DND-41 (cell line): ENCODE results near the gene TGOLN2.

ENCODE experiments used
- ATAC-seq: fragments of 200-7000 bp; cut with Tn5 transposase; 3 replicates; pipeline ENCODE4 v1.9.1; 2021; ENCODE audit warnings: low read depth; ENCODE audit not compliant: insufficient read depth
- DNase-seq: peaks from one replicate; pipeline ENCODE4 v3.0.0-alpha.2; 2020
- H2AFZ ChIP-seq: 2 replicates; pipeline ENCODE4 v1.6.0; 2012; ENCODE audit warnings: low read depth, low read length
- H3K27ac ChIP-seq: 2 replicates; pipeline ENCODE4 v1.5.1; 2012; ENCODE audit warnings: low read length, inconsistent platforms
- H3K27me3 ChIP-seq: fragments of 200-600 bp; sonication (generic); 2 replicates; pipeline ENCODE4 v1.6.0; 2012; ENCODE audit warnings: low read length, mild to moderate bottlenecking, inconsistent platforms; ENCODE audit not compliant: insufficient read depth, poor library complexity
- H3K36me3 ChIP-seq: 2 replicates; pipeline ENCODE4 v1.5.1; 2012; ENCODE audit warnings: low read length, inconsistent platforms; ENCODE audit not compliant: insufficient read depth
- H3K4me1 ChIP-seq: 2 replicates; pipeline ENCODE4 v1.5.1; 2012; ENCODE audit warnings: mild to moderate bottlenecking, low read length; ENCODE audit not compliant: insufficient read depth
- H3K4me2 ChIP-seq: 2 replicates; pipeline ENCODE4 v1.6.0; 2012; ENCODE audit warnings: mild to moderate bottlenecking, moderate library complexity, low read length, inconsistent platforms; ENCODE audit not compliant: insufficient read depth
- H3K4me3 ChIP-seq, 2 experiments: fragments of 200-600 bp in 1 of 2; shearing (Covaris generic) in 1 of 2; 2 replicates each; pipeline ENCODE4 v1.5.1; 2012 to 2016; ENCODE audit warnings: inconsistent platforms in 2 of 2, low read length in 2 of 2, mild to moderate bottlenecking in 2 of 2, low read depth in 1 of 2, moderate library complexity in 1 of 2
- H3K79me2 ChIP-seq: 2 replicates; pipeline ENCODE4 v1.6.0; 2012; ENCODE audit warnings: low read length, inconsistent platforms; ENCODE audit not compliant: insufficient read depth
- H3K9ac ChIP-seq: 2 replicates; pipeline ENCODE4 v1.6.0; 2012; ENCODE audit warnings: low read depth, mild to moderate bottlenecking, inconsistent platforms, low read length, moderate library complexity
- H3K9me3 ChIP-seq: 2 replicates; pipeline ENCODE4 v1.5.1; 2012; ENCODE audit warnings: low read length, moderate library complexity, mild to moderate bottlenecking, inconsistent platforms; ENCODE audit not compliant: insufficient read depth, severe bottlenecking
- H4K20me1 ChIP-seq: 2 replicates; pipeline ENCODE4 v1.6.0; 2012; ENCODE audit warnings: low read length; ENCODE audit not compliant: insufficient read depth
- EZH2 ChIP-seq: IDR thresholded peaks from 3 replicates; pipeline ENCODE4 v1.6.1; 2012; ENCODE audit warnings: borderline replicate concordance, low read depth, mild to moderate bottlenecking, moderate library complexity, low read length, inconsistent platforms; ENCODE audit not compliant: severe bottlenecking
- TF ChIP-seq, protein P1 (sequence below): IDR thresholded peaks from 2 replicates; pipeline ENCODE4 v1.5.1; 2012; ENCODE audit warnings: borderline replicate concordance, low read length, moderate library complexity, mild to moderate bottlenecking; ENCODE audit not compliant: poor library complexity, severe bottlenecking; ENCODE audit errors: extremely low read depth

Gene TGOLN2

GRCh38 chr2:85354286-85355072 is 26.7 kb upstream of the TGOLN2 start, which contains the start of the genes ELMOD3 and RETSAT:
ELMOD3 (plus strand) TSS chr2:85354769; CDS start chr2:85357199, 2,430 bp downstream.
RETSAT (minus strand) TSS chr2:85354528; CDS start chr2:85354507, 21 bp downstream.
- Histone ChIP-seq H3K9me3 (no peaks in the 10 kb centered on the region), H3K27me3 (no peaks in the 10 kb centered on the region), H3K79me2 (peaks cover 42% of the 10 kb centered on the region), H3K4me3 (peak within 1 kb of the TSS; percentile 64 to 84), H2AFZ (peak within 1 kb of the TSS; percentile 92), H3K9ac (peak within 1 kb of the TSS; percentile 76), H3K27ac (peak within 1 kb of the TSS; percentile 88), H3K4me2 (peak within 1 kb of the TSS; percentile 83), H4K20me1 (0 out of 2 replicates have a peak, but pooled peaks cover 2% of the 10 kb centered on the region), H3K36me3 (peaks cover 58% of the 10 kb centered on the region), H3K4me1 (peaks cover 53% of the 10 kb centered on the region)
- peak; percentile 98 for ATAC-seq
- DNase-seq: peak; percentile 99
- TF ChIP-seq EZH2: no peak
- TF ChIP-seq, protein P1, sequence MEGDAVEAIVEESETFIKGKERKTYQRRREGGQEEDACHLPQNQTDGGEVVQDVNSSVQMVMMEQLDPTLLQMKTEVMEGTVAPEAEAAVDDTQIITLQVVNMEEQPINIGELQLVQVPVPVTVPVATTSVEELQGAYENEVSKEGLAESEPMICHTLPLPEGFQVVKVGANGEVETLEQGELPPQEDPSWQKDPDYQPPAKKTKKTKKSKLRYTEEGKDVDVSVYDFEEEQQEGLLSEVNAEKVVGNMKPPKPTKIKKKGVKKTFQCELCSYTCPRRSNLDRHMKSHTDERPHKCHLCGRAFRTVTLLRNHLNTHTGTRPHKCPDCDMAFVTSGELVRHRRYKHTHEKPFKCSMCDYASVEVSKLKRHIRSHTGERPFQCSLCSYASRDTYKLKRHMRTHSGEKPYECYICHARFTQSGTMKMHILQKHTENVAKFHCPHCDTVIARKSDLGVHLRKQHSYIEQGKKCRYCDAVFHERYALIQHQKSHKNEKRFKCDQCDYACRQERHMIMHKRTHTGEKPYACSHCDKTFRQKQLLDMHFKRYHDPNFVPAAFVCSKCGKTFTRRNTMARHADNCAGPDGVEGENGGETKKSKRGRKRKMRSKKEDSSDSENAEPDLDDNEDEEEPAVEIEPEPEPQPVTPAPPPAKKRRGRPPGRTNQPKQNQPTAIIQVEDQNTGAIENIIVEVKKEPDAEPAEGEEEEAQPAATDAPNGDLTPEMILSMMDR: peak; percentile 1

DNA sequence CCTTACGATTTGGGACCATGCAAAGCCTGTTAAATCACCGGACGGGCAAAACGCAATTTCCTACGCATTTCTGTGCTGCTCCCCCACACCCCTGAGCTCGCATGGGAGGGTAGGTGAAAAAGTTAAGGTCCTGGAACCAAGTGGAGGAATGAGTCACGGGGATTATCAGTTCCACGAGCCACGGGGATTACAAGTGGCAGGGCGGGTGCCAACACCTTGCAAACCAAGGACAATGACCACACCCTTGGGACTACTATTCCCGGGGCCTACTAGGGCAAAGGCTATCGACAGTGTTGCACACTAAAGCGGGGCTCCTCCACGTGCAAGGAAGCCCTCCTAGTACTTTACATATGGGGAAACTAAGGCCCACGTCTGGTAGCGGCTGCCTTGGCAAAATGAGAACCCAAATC is 26.1 kb upstream of the TGOLN2 start:
- Histone ChIP-seq H3K27me3 (no peaks in the 10 kb centered on the region), H3K4me1 (peaks cover 53% of the 10 kb centered on the region), H4K20me1 (0 out of 2 replicates have a peak, but pooled peaks cover 2% of the 10 kb centered on the region), H3K36me3 (peaks cover 60% of the 10 kb centered on the region), H3K27ac (peak overlapping the region; percentile 77), H3K4me3 (peak overlapping the region; percentile 64 to 84), H2AFZ (peak overlapping the region; percentile 85), H3K79me2 (peaks cover 42% of the 10 kb centered on the region), H3K4me2 (peak overlapping the region; percentile 83), H3K9me3 (no peaks in the 10 kb centered on the region), H3K9ac (peak overlapping the region; percentile 76)
- TF ChIP-seq, protein P1: no peak
- TF ChIP-seq EZH2: no peak
- DNase-seq (no peak), ATAC-seq (peak; percentile 6)

DNA sequence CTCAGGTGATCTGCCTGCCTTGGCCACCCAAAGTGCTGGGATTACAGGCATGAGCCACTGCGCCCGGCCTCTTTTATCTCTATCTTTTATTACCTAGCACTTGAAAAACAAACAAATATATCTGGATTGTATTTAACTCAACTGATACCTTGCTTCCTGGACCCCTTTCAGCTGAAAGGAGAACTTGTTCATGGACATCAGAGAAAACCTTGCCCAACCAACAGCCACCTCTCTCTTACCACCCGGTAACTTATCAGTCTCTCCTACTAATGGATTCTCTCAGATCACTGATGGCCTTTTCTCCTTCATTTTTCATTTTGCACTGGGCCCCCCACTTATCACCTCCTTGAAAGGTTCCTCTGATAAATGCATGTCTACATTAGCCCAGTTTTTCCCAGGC is 19.8 kb upstream of the TGOLN2 start:
- no peak overlapping the region for H2AFZ ChIP-seq
- peaks cover 71% of the 10 kb centered on the region for H3K36me3 ChIP-seq
- H3K4me3 ChIP-seq: no peak overlapping the region
- H3K79me2 ChIP-seq: peaks cover 8% of the 10 kb centered on the region
- peaks cover 7% of the 10 kb centered on the region for H3K4me1 ChIP-seq
- TF ChIP-seq EZH2: no peak
- TF ChIP-seq, protein P1: no peak
- 0 out of 2 replicates have a peak, but pooled peaks cover 2% of the 10 kb centered on the region for H4K20me1 ChIP-seq
- DNase-seq (no peak), ATAC-seq (no peak)
- H3K4me2 ChIP-seq: no peak overlapping the region
- no peak overlapping the region for H3K9ac ChIP-seq
- no peaks in the 10 kb centered on the region for H3K9me3 ChIP-seq
- H3K27me3 ChIP-seq: no peaks in the 10 kb centered on the region
- H3K27ac ChIP-seq: no peak overlapping the region
